HepG2 (cell line): Measurements from ENCODE around the gene LCLAT1. TPM values are rescaled to one million over a fixed set of nuclear protein-coding genes. Genes with fewer than 3 reads are reported as not detected.

Source experiments
- ATAC-seq: fragments of 200-7000 bp; cut with Tn5 transposase; 3 replicates; pipeline ENCODE4 v1.9.1; 2020; ENCODE audit warnings: mild to moderate bottlenecking, moderate library complexity
- BruUV-seq: library from RNA; stranded (reverse); fragments of 400-500 nt; replicated peaks from 2 replicates; lab custom pipeline; 2021; lab: Mats Ljungman, UMichigan
- CTCF ChIA-PET: fragments of 300-600 bp; formaldehyde crosslinking; extraction: SDS; loops from one replicate; lab custom pipeline; 2021; ENCODE audit warnings: low total read pairs, inconsistent platforms, low intra/inter-chr PET ratio; lab: Yijun Ruan, JAX
- POLR2A ChIA-PET: fragments of 350-600 bp; sonication (Branson Sonifier 250); formaldehyde crosslinking; loops from one replicate; lab custom pipeline; 2020; ENCODE audit warnings: antibody characterized with exemption, inconsistent platforms; lab: Yijun Ruan, JAX
- DNase-seq: peaks from one replicate; pipeline ENCODE4 v3.0.0-alpha.2; 2015; ENCODE audit warnings: low spot score
- FAIRE-seq: peaks from 3 replicates; lab custom pipeline; 2011; peaks lifted over from hg19 to GRCh38; lab: Jason Lieb, UNC
- H2AFZ ChIP-seq: one replicate; pipeline ENCODE4 v1.6.1; 2011; ENCODE audit warnings: low read length, inconsistent platforms
- H3K27ac ChIP-seq: fragments of 300-600 bp; 3 replicates; pipeline ENCODE4 v1.8.0; 2011; ENCODE audit warnings: mixed run types, mild to moderate bottlenecking, mixed read lengths, low read length, inconsistent platforms; ENCODE audit not compliant: insufficient read depth; ENCODE audit errors: extremely low read length
- H3K27me3 ChIP-seq, 2 experiments: fragments of 200-600 bp in 1 of 2; 2 replicates in 1 of 2; 3 replicates in 1 of 2; pipeline versions ENCODE4 v1.6.0 to v1.8.0; 2011; ENCODE audit warnings: low read length in 2 of 2, mild to moderate bottlenecking in 2 of 2, moderate library complexity in 2 of 2, inconsistent platforms in 1 of 2; ENCODE audit not compliant: insufficient read depth in 2 of 2, control insufficient read depth in 1 of 2
- H3K36me3 ChIP-seq, 2 experiments: fragments of 200-600 bp in 1 of 2; replicated peaks in 1 of 2; 2 replicates in 1 of 2; 3 replicates in 1 of 2; pipeline versions ENCODE4 v1.5.1 to v1.8.0; 2011; ENCODE audit warnings: low read length in 2 of 2, inconsistent platforms in 1 of 2; ENCODE audit not compliant: insufficient read depth in 2 of 2, control insufficient read depth in 1 of 2
- H3K4me1 ChIP-seq: 2 replicates; pipeline ENCODE4 v1.5.1; 2012; ENCODE audit warnings: low read length, inconsistent platforms; ENCODE audit not compliant: insufficient read depth
- H3K4me2 ChIP-seq: 2 replicates; pipeline ENCODE4 v1.6.0; 2011; ENCODE audit warnings: low read depth, low read length, inconsistent platforms
- H3K4me3 ChIP-seq, 3 experiments: fragments of 200-600 bp in 1 of 3; sonication (generic), shearing (Covaris generic) in 1 of 3; replicated peaks in 1 of 3; 2 replicates each; pipeline ENCODE4 v1.5.1; 2011 to 2016; ENCODE audit warnings: low read length in 3 of 3, inconsistent platforms in 2 of 3, low read depth in 2 of 3, mild to moderate bottlenecking in 2 of 3, control low read depth in 1 of 3, mixed read lengths in 1 of 3; ENCODE audit not compliant: insufficient read depth in 1 of 3
- H3K79me2 ChIP-seq: one replicate; pipeline ENCODE4 v1.6.1; 2011; ENCODE audit warnings: low read length, inconsistent platforms; ENCODE audit not compliant: insufficient read depth
- H3K9ac ChIP-seq: 2 replicates; pipeline ENCODE4 v1.6.0; 2011; ENCODE audit warnings: mild to moderate bottlenecking, low read depth, low read length, inconsistent platforms; ENCODE audit not compliant: insufficient read depth
- H3K9me3 ChIP-seq: 2 replicates; pipeline ENCODE4 v1.5.1; 2012; ENCODE audit warnings: mild to moderate bottlenecking, low read length
- H4K20me1 ChIP-seq: 2 replicates; pipeline ENCODE4 v1.6.0; 2011; ENCODE audit warnings: inconsistent platforms, mild to moderate bottlenecking, low read length, moderate library complexity; ENCODE audit not compliant: insufficient read depth
- DMAP1 ChIP-seq: IDR thresholded peaks from 2 replicates; pipeline ENCODE4 v1.6.1; 2016
- ELF1 ChIP-seq: sonication (generic); formaldehyde crosslinking; IDR thresholded peaks from 2 replicates; pipeline ENCODE4 v1.4.0; 2020; ENCODE audit warnings: missing genetic modification reagents
- ELF3 ChIP-seq: IDR thresholded peaks from 2 replicates; pipeline ENCODE4 v1.6.1; 2016; ENCODE audit warnings: missing genetic modification reagents, missing compliant biosample characterization
- GABPA ChIP-seq, 2 experiments: IDR thresholded peaks; 2 replicates each; pipeline ENCODE4 v1.6.1; 2011 to 2016; ENCODE audit warnings: low read depth in 2 of 2, low read length in 1 of 2, missing biosample characterization in 1 of 2, missing genetic modification characterization in 1 of 2
- RCOR2 ChIP-seq: IDR thresholded peaks from 2 replicates; pipeline ENCODE4 v1.6.1; 2016; ENCODE audit warnings: missing biosample characterization, missing genetic modification reagents
- SMC3 ChIP-seq: IDR thresholded peaks from 2 replicates; pipeline ENCODE4 v1.6.1; 2011; ENCODE audit warnings: low read length, improper control_type of control experiment
- STAG1 ChIP-seq: sonication (generic); formaldehyde crosslinking; IDR thresholded peaks from 2 replicates; pipeline ENCODE4 v1.4.0; 2020; ENCODE audit warnings: missing genetic modification reagents
- TARDBP ChIP-seq: sonication (generic); formaldehyde crosslinking; IDR thresholded peaks from 2 replicates; pipeline ENCODE4 v1.8.0; 2022; ENCODE audit warnings: mild to moderate bottlenecking, missing genetic modification reagents
- TEAD3 ChIP-seq: optimal IDR thresholded peaks from 2 replicates; pipeline ENCODE3; 2016; ENCODE audit warnings: borderline replicate concordance
- ZNF264 ChIP-seq: sonication (generic); formaldehyde crosslinking; IDR thresholded peaks from 2 replicates; pipeline ENCODE4 v1.4.0; 2020; ENCODE audit warnings: missing genetic modification reagents
- ZNF333 ChIP-seq: sonication (generic); formaldehyde crosslinking; IDR thresholded peaks from 2 replicates; pipeline ENCODE4 v1.4.0; 2020; ENCODE audit warnings: mild to moderate bottlenecking, missing genetic modification reagents, borderline replicate concordance
- WGBS: methylation state at CpG from one replicate; pipeline ENCODE4 v1.1.6; 2017; ENCODE audit warnings: low lambda C conversion rate; 5-methylcytosine and 5-hydroxymethylcytosine counted together
- in situ Hi-C: cut with HindIII; loops from 2 replicates; pipeline ENCODE4 v1.10.0; 2017; ENCODE audit warnings: low pct_unique_long_range_greater_than_20kb; ENCODE audit not compliant: extremely low pct_ligation_motif_present
- intact Hi-C: fragments of 100-400 bp; cut with micrococcal nuclease; formaldehyde crosslinking; loops from one replicate; pipeline ENCODE4 v1.10.0; 2022; ENCODE audit not compliant: unreplicated experiment
- polyA plus RNA-seq, 8 experiments: library from polyadenylated mRNA; depleted of rRNA in 3 of 8; stranded (reverse) in 7 of 8; unstranded in 1 of 8; fragments of >200 nt; fragmentation: Illumina TruSeq in 4 of 8; extraction: Trizol in 4 of 8; gene quantifications; 2 replicates each; pipeline versions ENCODE4 v1.2.1 to v1.2.3, GENCODE V29; 2011 to 2016; ENCODE audit warnings: low read depth in 4 of 8, missing spikeins in 1 of 8, mixed read lengths in 1 of 8; ENCODE audit not compliant: insufficient read depth in 1 of 8
- total RNA-seq, 5 experiments: library from RNA; depleted of rRNA; stranded (reverse); fragments of >200 nt; fragmentation: Illumina TruSeq; extraction: Trizol; gene quantifications; 2 replicates each; pipeline ENCODE4 v1.2.3, GENCODE V29; 2016; ENCODE audit warnings: low read depth in 1 of 5
- TF ChIP-seq, protein P1 (sequence below): IDR thresholded peaks from 2 replicates; pipeline ENCODE4 v1.6.1; 2016; ENCODE audit warnings: missing biosample characterization, missing genetic modification reagents, low read depth
- TF ChIP-seq, protein P2 (sequence below): sonication (generic); formaldehyde crosslinking; IDR thresholded peaks from 2 replicates; pipeline ENCODE4 v1.5.0; 2020; ENCODE audit warnings: mild to moderate bottlenecking, missing genetic modification reagents, moderate library complexity

LCLAT1 gene
- total and polyA plus RNA-seq, 2 of the 13 experiments (the other 11 are each of a cell fraction or from before 2014, with no cell fraction given): 18.0 to 28.0 TPM

DNA sequence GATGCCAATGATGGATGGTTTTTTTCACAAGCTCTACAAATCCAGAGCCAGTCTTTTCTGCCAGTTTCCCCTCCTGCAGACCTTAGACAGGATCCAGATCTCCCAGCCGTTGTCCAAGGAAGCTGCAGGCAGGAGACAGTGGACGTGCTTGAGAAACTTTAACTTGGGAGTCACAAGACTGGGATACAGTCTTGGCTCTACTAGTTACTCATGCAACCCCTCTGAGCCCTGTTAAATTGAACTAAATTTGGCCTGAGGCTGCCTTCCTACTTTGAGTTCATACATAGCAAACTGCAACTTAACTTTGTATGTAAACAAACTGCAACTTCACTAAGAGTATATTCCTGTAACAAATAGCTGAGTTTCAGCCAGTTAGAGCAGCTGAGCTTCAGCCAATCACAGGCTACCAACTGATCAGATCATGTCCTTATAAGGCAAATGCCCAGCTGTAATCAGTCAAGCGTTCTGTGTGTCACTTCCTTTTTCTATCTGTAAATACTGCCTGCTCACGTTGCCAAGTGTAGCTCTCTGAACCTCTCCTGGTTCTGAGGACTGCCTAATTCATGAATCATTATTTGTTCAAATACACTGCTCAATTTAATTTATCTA, 219.3 kb downstream of the LCLAT1 start (continued):
- TF ChIP-seq DMAP1 (CRISPR knock-in tag) (no peak), ZNF264 (no peak), TARDBP (CRISPR knock-in tag) (no peak)
- TF ChIP-seq, protein P1, sequence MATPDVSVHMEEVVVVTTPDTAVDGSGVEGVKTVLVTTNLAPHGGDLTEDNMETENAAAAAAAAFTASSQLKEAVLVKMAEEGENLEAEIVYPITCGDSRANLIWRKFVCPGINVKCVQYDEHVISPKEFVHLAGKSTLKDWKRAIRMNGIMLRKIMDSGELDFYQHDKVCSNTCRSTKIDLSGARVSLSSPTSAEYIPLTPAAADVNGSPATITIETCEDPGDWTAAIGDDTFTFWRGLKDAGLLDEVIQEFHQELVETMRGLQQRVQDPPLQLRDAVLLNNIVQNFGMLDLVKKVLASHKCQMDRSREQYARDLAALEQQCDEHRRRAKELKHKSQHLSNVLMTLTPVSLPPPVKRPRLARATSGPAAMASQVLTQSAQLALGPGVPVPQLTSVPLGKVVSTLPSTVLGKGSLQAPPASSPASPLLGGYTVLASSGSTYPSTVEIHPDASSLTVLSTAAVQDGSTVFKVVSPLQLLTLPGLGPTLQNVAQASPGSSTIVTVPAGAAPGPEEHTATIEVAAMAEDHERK (CRISPR knock-in tag): no peak

DNA sequence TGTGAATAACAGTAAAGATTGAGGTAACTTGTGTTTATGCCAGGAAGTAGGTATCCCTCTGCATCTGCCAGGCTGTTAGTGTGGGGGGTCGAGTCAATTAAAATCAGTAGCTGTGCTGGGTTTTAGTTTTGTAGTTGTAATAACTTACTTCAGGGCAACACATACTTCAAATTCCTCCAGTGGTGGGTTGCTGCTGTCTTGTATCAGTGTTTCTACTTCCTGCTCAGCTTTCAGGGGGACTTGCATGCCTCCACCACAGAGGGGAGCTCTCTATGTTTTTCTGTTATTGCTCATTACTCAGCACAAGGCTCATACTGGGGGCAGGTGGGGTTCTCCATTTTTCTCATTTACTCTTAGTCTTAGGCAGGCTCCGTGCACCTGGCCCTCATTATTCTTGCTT, 223.4 kb downstream of the LCLAT1 start:
- Histone ChIP-seq H3K27me3 (no peaks in the 10 kb centered on the region), H3K36me3 (no peaks in the 10 kb centered on the region), H2AFZ (no peak overlapping the region), H3K9me3 (peaks cover 4% of the 10 kb centered on the region), H4K20me1 (no peaks in the 10 kb centered on the region; the same call in 1 of the 2 replicates), H3K4me3 (no peak overlapping the region), H3K27ac (no peak overlapping the region), H3K4me2 (no peak overlapping the region), H3K4me1 (no peaks in the 10 kb centered on the region), H3K79me2 (no peaks in the 10 kb centered on the region), H3K9ac (no peak overlapping the region)
- POLR2A ChIA-PET: no interaction called here
- intact Hi-C loops: loop anchor here (10.0 kb wide), 1 partner anchor 236 kb away; no protein-coding TSS in a partner anchor
- peak; percentile 43 for DNase-seq
- CTCF ChIA-PET: no interaction called here
- 28% methylated on average over 2 of the region's 2 CpGs for WGBS
- peak; percentile 95 for ATAC-seq
- no TSS peak for BruUV-seq
- in situ Hi-C loops: no loop called here
- no peak for FAIRE-seq
- TF ChIP-seq TEAD3 (peak; percentile 37), STAG1 (CRISPR knock-in tag) (0 out of 2 replicates have a peak, but pooled peaks have one; percentile 6), RCOR2 (CRISPR knock-in tag) (no peak), ZNF333 (CRISPR knock-in tag) (no peak), ELF3 (peak; percentile 47; the same call in 1 of the 2 replicates), GABPA (IDR thresholded peaks at IDR 0.05; ENCODE audit: low read depth, low read length) (no peak), GABPA (CRISPR knock-in tag; IDR thresholded peaks at IDR 0.05; ENCODE audit: low read depth) (0 out of 2 replicates have a peak, but pooled peaks have one; percentile 30), ELF1 (CRISPR knock-in tag) (0 out of 2 replicates have a peak, but pooled peaks have one; percentile 28), SMC3 (peak; percentile 20; the same call in 1 of the 2 replicates)
- TF ChIP-seq, protein P2, sequence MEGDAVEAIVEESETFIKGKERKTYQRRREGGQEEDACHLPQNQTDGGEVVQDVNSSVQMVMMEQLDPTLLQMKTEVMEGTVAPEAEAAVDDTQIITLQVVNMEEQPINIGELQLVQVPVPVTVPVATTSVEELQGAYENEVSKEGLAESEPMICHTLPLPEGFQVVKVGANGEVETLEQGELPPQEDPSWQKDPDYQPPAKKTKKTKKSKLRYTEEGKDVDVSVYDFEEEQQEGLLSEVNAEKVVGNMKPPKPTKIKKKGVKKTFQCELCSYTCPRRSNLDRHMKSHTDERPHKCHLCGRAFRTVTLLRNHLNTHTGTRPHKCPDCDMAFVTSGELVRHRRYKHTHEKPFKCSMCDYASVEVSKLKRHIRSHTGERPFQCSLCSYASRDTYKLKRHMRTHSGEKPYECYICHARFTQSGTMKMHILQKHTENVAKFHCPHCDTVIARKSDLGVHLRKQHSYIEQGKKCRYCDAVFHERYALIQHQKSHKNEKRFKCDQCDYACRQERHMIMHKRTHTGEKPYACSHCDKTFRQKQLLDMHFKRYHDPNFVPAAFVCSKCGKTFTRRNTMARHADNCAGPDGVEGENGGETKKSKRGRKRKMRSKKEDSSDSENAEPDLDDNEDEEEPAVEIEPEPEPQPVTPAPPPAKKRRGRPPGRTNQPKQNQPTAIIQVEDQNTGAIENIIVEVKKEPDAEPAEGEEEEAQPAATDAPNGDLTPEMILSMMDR: peak; percentile 32
